GM19035 (cell line): Measurements from ENCODE around the gene DDAH2.
"Not testable (repeated sequence)": the region's sequence is repeated elsewhere in the genome, so short reads cannot be mapped to it uniquely, and the experiment has no call there.

Experiments used
- ATAC-seq: cut with Tn5 transposase; IDR thresholded peaks from one replicate; pipeline ENCODE4 v1.9.1; 2021; ENCODE audit not compliant: unreplicated experiment

Gene DDAH2

GRCh38 chr6:31715022-31715958 is 13.8 kb downstream of the DDAH2 start, which contains the start of gene LY6G6D:
TSS of gene LY6G6D (plus strand) at chr6:31715348. CDS start at chr6:31715356, 8 bp downstream.
- ATAC-seq, result no peak

GRCh38 chr6:31713991-31714684 is 15.0 kb downstream of the DDAH2 start:
- no peak for ATAC-seq

- no peak for ATAC-seq
These were observed 15.6 kb downstream of the DDAH2 start for GRCh38 chr6:31713465-31713864.

- no peak for ATAC-seq
These were observed 16.8 kb downstream of the DDAH2 start for GRCh38 chr6:31712296-31712695.

GRCh38 chr6:31711233-31711632 is 17.9 kb downstream of the DDAH2 start:
- ATAC-seq, result no peak

- no peak for ATAC-seq
These were observed 18.4 kb downstream of the DDAH2 start for GRCh38 chr6:31710523-31711219.

GRCh38 chr6:31709157-31709556 is 19.9 kb downstream of the DDAH2 start:
- ATAC-seq, result not testable (repeated sequence)

GRCh38 chr6:31708224-31708623 is 20.9 kb downstream of the DDAH2 start:
- ATAC-seq, result no peak

- no peak for ATAC-seq
These were observed 21.4 kb downstream of the DDAH2 start for GRCh38 chr6:31707701-31708100.

GRCh38 chr6:31706599-31706998 is 22.5 kb downstream of the DDAH2 start, which contains the start of gene LY6G6F:
TSS of gene LY6G6F (plus strand) at chr6:31706866. CDS start at chr6:31706907, 41 bp downstream.
- no peak for ATAC-seq

GRCh38 chr6:31705931-31706330 is 23.2 kb downstream of the DDAH2 start:
- ATAC-seq, result no peak

GRCh38 chr6:31702819-31703716 is 26.0 kb downstream of the DDAH2 start, which contains the start of gene ABHD16A:
TSS of gene ABHD16A (minus strand) at chr6:31703324. CDS start at chr6:31703281, 43 bp downstream.
- peak; percentile 88 for ATAC-seq

- ATAC-seq, result no peak
These were observed 26.7 kb downstream of the DDAH2 start for GRCh38 chr6:31702405-31702818.

- ATAC-seq, result no peak
These were observed 27.3 kb downstream of the DDAH2 start for GRCh38 chr6:31701666-31702404.

- no peak for ATAC-seq
These were observed 28.2 kb downstream of the DDAH2 start for GRCh38 chr6:31700740-31701401.

- ATAC-seq, result no peak
These were observed 31.5 kb downstream of the DDAH2 start for GRCh38 chr6:31697555-31697954.

- ATAC-seq, result no peak
These were observed 35.6 kb downstream of the DDAH2 start for GRCh38 chr6:31693535-31693934.

- no peak for ATAC-seq
These were observed 36.2 kb downstream of the DDAH2 start for GRCh38 chr6:31692886-31693285.

GRCh38 chr6:31692353-31692752 is 36.7 kb downstream of the DDAH2 start:
- ATAC-seq, result no peak
